Progenitor cell of endocrine pancreas (in vitro differentiated cells): ENCODE results near the gene ZNF77. TPM values are rescaled to one million over a fixed set of nuclear protein-coding genes. Genes with fewer than 3 reads are reported as not detected.
A peak's percentile ranks its signal among the peaks of the same experiment; 100 is the strongest.
"Not testable (repeated sequence)": the region's sequence is repeated elsewhere in the genome, so short reads cannot be mapped to it uniquely, and the experiment has no call there.

ENCODE experiments used
- DNase-seq: peaks from one replicate; pipeline ENCODE4 v3.0.0; 2021; ENCODE audit warnings: low spot score; ENCODE audit not compliant: unreplicated experiment
- H3K27ac Mint-ChIP-seq: 2 replicates; pipeline ENCODE4 v1.8.0; 2021; ENCODE audit warnings: mild to moderate bottlenecking, moderate library complexity, mixed read lengths
- H3K27me3 Mint-ChIP-seq: 2 replicates; pipeline ENCODE4 v1.8.0; 2021; ENCODE audit warnings: mixed read lengths
- H3K36me3 Mint-ChIP-seq: 2 replicates; pipeline ENCODE4 v1.8.0; 2022; ENCODE audit warnings: mixed read lengths; ENCODE audit not compliant: insufficient read depth
- H3K4me1 Mint-ChIP-seq: 2 replicates; pipeline ENCODE4 v1.8.0; 2021; ENCODE audit warnings: low read depth, mixed read lengths
- H3K4me3 Mint-ChIP-seq: 2 replicates; pipeline ENCODE4 v1.8.0; 2021; ENCODE audit warnings: low read depth, mild to moderate bottlenecking, moderate library complexity, mixed read lengths
- H3K9me3 Mint-ChIP-seq: 2 replicates; pipeline ENCODE4 v1.8.0; 2021; ENCODE audit warnings: low read depth, mixed read lengths
- total RNA-seq: library from RNA; stranded (reverse); gene quantifications from 2 replicates; pipeline ENCODE4 v1.2.1, GENCODE V29; 2021
- TF ChIP-seq, protein P1 (sequence below): fragments of 200-600 bp; sonication (generic); IDR thresholded peaks from one replicate; pipeline ENCODE4 v1.5.0; 2021; ENCODE audit warnings: antibody characterized with exemption, mild to moderate bottlenecking; ENCODE audit not compliant: unreplicated experiment

Gene ZNF77
- total RNA-seq, 1 donor from 2014 or later, result 6.3 TPM

DNA sequence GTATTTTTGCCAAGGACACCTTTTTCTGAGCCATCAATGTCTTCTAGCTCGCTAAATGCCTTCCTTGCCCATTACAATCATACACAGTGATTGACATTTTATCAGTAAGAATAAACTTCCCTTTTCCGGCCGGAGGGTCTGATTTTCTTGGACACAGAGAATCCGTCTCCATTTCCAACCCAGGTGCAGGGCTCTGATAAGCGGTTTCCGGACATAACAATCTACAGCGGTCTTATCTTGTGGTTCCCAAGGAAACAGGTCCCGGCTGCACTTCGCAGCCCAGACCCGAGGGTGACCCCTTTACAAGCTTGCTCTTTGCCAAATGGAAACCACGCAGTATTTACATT is 5.1 kb upstream of the ZNF77 start:
- H3K4me3 Mint-ChIP-seq, result peak overlapping the region; percentile 98
- peak overlapping the region; percentile 96 for H3K27ac Mint-ChIP-seq
- DNase-seq, result no peak
- TF ChIP-seq, protein P1, sequence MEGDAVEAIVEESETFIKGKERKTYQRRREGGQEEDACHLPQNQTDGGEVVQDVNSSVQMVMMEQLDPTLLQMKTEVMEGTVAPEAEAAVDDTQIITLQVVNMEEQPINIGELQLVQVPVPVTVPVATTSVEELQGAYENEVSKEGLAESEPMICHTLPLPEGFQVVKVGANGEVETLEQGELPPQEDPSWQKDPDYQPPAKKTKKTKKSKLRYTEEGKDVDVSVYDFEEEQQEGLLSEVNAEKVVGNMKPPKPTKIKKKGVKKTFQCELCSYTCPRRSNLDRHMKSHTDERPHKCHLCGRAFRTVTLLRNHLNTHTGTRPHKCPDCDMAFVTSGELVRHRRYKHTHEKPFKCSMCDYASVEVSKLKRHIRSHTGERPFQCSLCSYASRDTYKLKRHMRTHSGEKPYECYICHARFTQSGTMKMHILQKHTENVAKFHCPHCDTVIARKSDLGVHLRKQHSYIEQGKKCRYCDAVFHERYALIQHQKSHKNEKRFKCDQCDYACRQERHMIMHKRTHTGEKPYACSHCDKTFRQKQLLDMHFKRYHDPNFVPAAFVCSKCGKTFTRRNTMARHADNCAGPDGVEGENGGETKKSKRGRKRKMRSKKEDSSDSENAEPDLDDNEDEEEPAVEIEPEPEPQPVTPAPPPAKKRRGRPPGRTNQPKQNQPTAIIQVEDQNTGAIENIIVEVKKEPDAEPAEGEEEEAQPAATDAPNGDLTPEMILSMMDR, result no peak
- H3K4me1 Mint-ChIP-seq, result peaks cover 39% of the 10 kb centered on the region
- no peaks in the 10 kb centered on the region for H3K27me3 Mint-ChIP-seq
- H3K9me3 Mint-ChIP-seq, result peaks cover 11% of the 10 kb centered on the region
- H3K36me3 Mint-ChIP-seq, result peaks cover 12% of the 10 kb centered on the region

DNA sequence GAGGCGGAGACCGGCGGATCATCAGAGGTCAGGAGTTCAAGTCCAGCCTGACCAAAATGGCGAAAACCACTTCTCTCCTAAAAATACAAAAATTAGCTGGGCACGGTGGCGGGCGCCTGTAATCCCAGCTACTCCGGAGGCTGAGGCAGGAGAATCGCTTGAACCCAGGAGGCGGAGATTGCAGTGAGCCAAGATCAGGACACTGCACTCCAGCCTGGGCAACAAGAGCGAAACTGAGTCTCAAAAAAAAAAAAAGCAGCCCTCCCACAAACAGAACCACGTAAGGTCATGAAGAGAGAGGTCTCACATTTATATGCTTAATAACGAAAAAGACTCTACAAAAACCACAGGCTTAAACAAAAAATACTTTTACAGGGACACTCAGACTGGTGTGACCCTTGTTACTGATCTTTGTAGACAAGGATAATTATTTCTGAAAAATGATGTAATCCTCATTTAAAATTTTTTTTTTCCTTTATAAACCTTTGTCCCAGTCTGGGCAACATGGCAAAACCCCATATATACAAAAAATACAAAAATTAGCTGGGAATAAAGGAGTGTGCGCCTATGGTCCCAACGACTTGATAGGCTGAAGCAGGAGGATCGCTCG is 909 bp upstream of the ZNF77 start:
- H3K9me3 Mint-ChIP-seq, result peaks cover 11% of the 10 kb centered on the region
- no peaks in the 10 kb centered on the region for H3K27me3 Mint-ChIP-seq
- H3K36me3 Mint-ChIP-seq, result peaks cover 22% of the 10 kb centered on the region
- TF ChIP-seq, protein P1, result no peak
- H3K4me3 Mint-ChIP-seq, result peak overlapping the region; percentile 84
- H3K27ac Mint-ChIP-seq, result peak overlapping the region; percentile 20
- DNase-seq, result no peak
- peaks cover 23% of the 10 kb centered on the region for H3K4me1 Mint-ChIP-seq

- H3K36me3 Mint-ChIP-seq, result peaks cover 28% of the 10 kb centered on the region
- H3K27me3 Mint-ChIP-seq, result no peaks in the 10 kb centered on the region
- H3K27ac Mint-ChIP-seq, result peak overlapping the region; percentile 95
- no peak for DNase-seq
- H3K4me1 Mint-ChIP-seq, result peaks cover 17% of the 10 kb centered on the region
- peak overlapping the region; percentile 84 for H3K4me3 Mint-ChIP-seq
- TF ChIP-seq, protein P1, result no peak
- H3K9me3 Mint-ChIP-seq, result peaks cover 11% of the 10 kb centered on the region
Observed at GRCh38 chr19:2944403-2944774, 382 bp downstream of the ZNF77 start.

GRCh38 chr19:2942928-2943640 is 1.7 kb downstream of the ZNF77 start:
- peak overlapping the region; percentile 60 for H3K4me3 Mint-ChIP-seq
- H3K4me1 Mint-ChIP-seq, result peaks cover 10% of the 10 kb centered on the region
- H3K9me3 Mint-ChIP-seq, result peaks cover 11% of the 10 kb centered on the region
- TF ChIP-seq, protein P1, result no peak
- peak overlapping the region; percentile 67 for H3K27ac Mint-ChIP-seq
- no peaks in the 10 kb centered on the region for H3K27me3 Mint-ChIP-seq
- H3K36me3 Mint-ChIP-seq, result peaks cover 32% of the 10 kb centered on the region
- no peak for DNase-seq

DNA sequence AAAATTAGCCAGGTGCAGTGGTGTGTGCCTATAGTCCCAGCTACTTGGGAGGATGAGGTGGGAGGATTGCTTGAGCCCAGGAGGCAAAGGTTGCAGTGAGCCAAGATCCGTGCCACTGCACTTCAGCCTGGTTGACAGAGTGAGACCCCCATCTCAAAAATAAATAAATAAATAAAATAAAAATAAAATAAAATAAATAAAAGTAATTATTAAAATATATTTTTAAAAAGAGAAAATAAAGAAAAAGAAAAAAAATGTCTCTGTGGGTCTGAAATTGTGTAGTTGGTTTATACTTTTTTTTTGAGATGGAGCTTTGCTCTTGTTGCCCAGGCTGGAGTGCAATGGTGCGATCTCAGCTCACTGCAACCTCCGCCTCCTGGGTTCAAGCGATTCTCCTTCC is 8.9 kb downstream of the ZNF77 start:
- Mint-ChIP-seq H3K36me3 (peaks cover 73% of the 10 kb centered on the region), H3K9me3 (peaks cover 34% of the 10 kb centered on the region)
- DNase-seq, H3K27ac Mint-ChIP-seq, H3K4me3 Mint-ChIP-seq, H3K4me1 Mint-ChIP-seq, H3K27me3 Mint-ChIP-seq: not testable (repeated sequence)

- H3K9me3 Mint-ChIP-seq, result peaks cover 38% of the 10 kb centered on the region
- no peak for DNase-seq
- TF ChIP-seq, protein P1, result no peak
Observed at GRCh38 chr19:2933490-2933910, 11.3 kb downstream of the ZNF77 start.

More at GRCh38 chr19:2933490-2933910, 11.3 kb downstream of the ZNF77 start:
- Mint-ChIP-seq H3K4me3 (no peak overlapping the region), H3K4me1 (no peaks in the 10 kb centered on the region), H3K27ac (peak overlapping the region; percentile 96), H3K27me3 (no peaks in the 10 kb centered on the region), H3K36me3 (peaks cover 71% of the 10 kb centered on the region)
